ENCODE data around the gene CNTLN. TPM values are rescaled to one million over a fixed set of nuclear protein-coding genes. Genes with fewer than 3 reads are reported as not detected.

The CNTLN gene
- total and polyA plus RNA-seq, 2 of the 8 experiments (the other 6 are each of a cell fraction or from before 2014, with no cell fraction given): 4.8 to 10.8 TPM

DNA sequence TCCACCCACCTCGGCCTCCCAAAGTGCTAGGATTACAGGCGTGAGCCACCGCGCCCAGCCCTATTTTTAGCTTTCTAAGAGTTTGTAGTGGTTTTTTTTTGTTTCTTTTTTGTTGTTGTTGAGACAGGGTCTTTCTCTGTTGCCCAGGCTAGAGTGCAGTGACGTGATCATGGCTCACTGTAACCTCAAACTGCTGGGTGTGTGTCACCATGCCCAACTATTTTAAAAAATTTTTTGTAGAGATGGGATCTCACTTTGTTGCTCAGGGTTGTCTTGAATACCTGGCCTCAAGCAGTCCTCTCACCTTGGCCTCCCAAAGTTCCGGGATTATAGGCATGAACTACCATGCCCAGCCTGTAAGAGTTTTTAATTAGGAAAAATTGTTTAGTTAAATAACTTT is 298.7 kb downstream of the CNTLN start:
- no peak overlapping the region for H3K9ac ChIP-seq (replicated peaks in 1 of 4; ENCODE audit: extremely low read depth in 1 of 4, low read depth in 3 of 4, low read length in 3 of 4)
- no peaks in the 10 kb centered on the region for H3K23me2 ChIP-seq (ENCODE audit: low read depth, low read length)
- no peaks in the 10 kb centered on the region for H3K27me3 ChIP-seq (replicated peaks in 1 of 4; ENCODE audit: control insufficient read depth in 3 of 4, extremely low read depth in 1 of 4, insufficient read depth in 3 of 4, low read length in 3 of 4)
- no peak overlapping the region for H3K23ac ChIP-seq (ENCODE audit: insufficient read length)
- DNase-seq (ENCODE audit: low read depth in 1 of 2, low spot score in 2 of 2): no peak
- no peaks in the 10 kb centered on the region for H3K4me1 ChIP-seq (replicated peaks in 1 of 4; ENCODE audit: control insufficient read depth in 3 of 4, insufficient read depth in 4 of 4, low read length in 3 of 4)
- H2BK5ac ChIP-seq (ENCODE audit: low read depth, low read length): no peak overlapping the region
- H2BK20ac ChIP-seq (ENCODE audit: low read length): no peak overlapping the region
- no peak overlapping the region for H3K4ac ChIP-seq (replicated peaks; ENCODE audit: insufficient read length, low read depth, low read length)
- no peaks in the 10 kb centered on the region for H3K79me2 ChIP-seq (ENCODE audit: control insufficient read depth in 1 of 2, insufficient read depth in 2 of 2, low read length in 2 of 2)
- ChIA-PET POLR2A (ENCODE audit: partially characterized antibody) (no interaction called here), CTCF (ENCODE audit: partially characterized antibody) (no interaction called here)
- WGBS, 2 experiments (ENCODE audit: extremely low coverage in 1 of 2, insufficient coverage in 1 of 2, insufficient read length in 1 of 2, insufficient replicate concordance in 2 of 2, low coverage in 1 of 2, low lambda C conversion rate in 2 of 2, missing lambda C conversion rate in 1 of 2): 97% methylated on average over 5 of the region's 6 CpGs; no CpG with 5 or more reads in 1 of the 2 experiments
- no peak overlapping the region for H4K91ac ChIP-seq (replicated peaks; ENCODE audit: insufficient read length, low read length)
- H3K4me3 ChIP-seq (ENCODE audit: extremely low read depth in 1 of 4, insufficient read depth in 2 of 4, low read depth in 3 of 4, low read length in 4 of 4): no peak overlapping the region
- H3K79me1 ChIP-seq (ENCODE audit: low read depth, low read length): no peaks in the 10 kb centered on the region
- H3K9me3 ChIP-seq (ENCODE audit: insufficient read depth in 2 of 2, low read depth in 1 of 2, low read length in 1 of 2): no peaks in the 10 kb centered on the region
- no peak overlapping the region for H3K18ac ChIP-seq (ENCODE audit: extremely low read depth, low read length)
- H2BK15ac ChIP-seq (ENCODE audit: low read length): no peak overlapping the region
- H4K5ac ChIP-seq (ENCODE audit: insufficient read length, low read depth, low read length): no peak overlapping the region
- no peaks in the 10 kb centered on the region for H3K36me3 ChIP-seq (ENCODE audit: control insufficient read depth in 2 of 4, insufficient read depth in 4 of 4, low read length in 3 of 4)
- no peak overlapping the region for H2AFZ ChIP-seq (ENCODE audit: low read length)
- no peak overlapping the region for H3K4me2 ChIP-seq (ENCODE audit: insufficient read depth in 1 of 2, low read depth in 2 of 2, low read length in 2 of 2)
- H3K14ac ChIP-seq (ENCODE audit: insufficient read length): no peak overlapping the region
- H4K20me1 ChIP-seq (replicated peaks in 1 of 2; ENCODE audit: control insufficient read depth in 1 of 2, insufficient read depth in 2 of 2, low read length in 2 of 2): no peaks in the 10 kb centered on the region
- H4K8ac ChIP-seq (ENCODE audit: extremely low read depth, insufficient read depth, low read length): no peak overlapping the region
- no peak for FAIRE-seq
- no peak overlapping the region for H2AK5ac ChIP-seq (ENCODE audit: low read depth, low read length)
- H3K27ac ChIP-seq (ENCODE audit: low read depth, low read length): no peak overlapping the region
- no peak overlapping the region for H2BK12ac ChIP-seq (ENCODE audit: low read depth, low read length)
- H2BK120ac ChIP-seq (replicated peaks; ENCODE audit: low read depth, low read length): no peak overlapping the region
- H3K56ac ChIP-seq (replicated peaks; ENCODE audit: insufficient read length, low read depth, low read length): no peak overlapping the region
- TF ChIP-seq CREB1 (IDR thresholded peaks at IDR 0.05) (no peak), KDM4A (IDR thresholded peaks at IDR 0.05; ENCODE audit: low read depth, low read length, severe bottlenecking) (no peak), KDM1A (IDR thresholded peaks at IDR 0.05; ENCODE audit: borderline replicate concordance, low read length) (no peak), RFX5 (IDR thresholded peaks at IDR 0.05; ENCODE audit: borderline replicate concordance, low read depth, low read length) (no peak), EP300 (IDR thresholded peaks at IDR 0.05; ENCODE audit: borderline replicate concordance in 1 of 2, low read depth in 2 of 2, low read length in 2 of 2) (no peak), JUN (IDR thresholded peaks at IDR 0.05; ENCODE audit: low read depth, low read length) (no peak)
